SK-N-MC (cell line): ENCODE measurements around the gene CMSS1.

ENCODE experiments used
- EZH2 ChIP-seq: fragments of 200-600 bp; sonication (generic); IDR thresholded peaks from one replicate; pipeline ENCODE4 v1.6.1; 2017; ENCODE audit warnings: antibody characterized with exemption
- POLR2AphosphoS5 ChIP-seq: IDR thresholded peaks from 2 replicates; pipeline ENCODE4 v1.6.1; 2012; ENCODE audit warnings: mild to moderate bottlenecking, low read depth, low read length, borderline replicate concordance

GRCh38 chr3:99858469-99858868, 40.8 kb downstream of the CMSS1 start:
- TF ChIP-seq EZH2 = no peak
- no peak for TF ChIP-seq POLR2AphosphoS5
